Chondrocyte (in vitro differentiated cells): ENCODE data around the gene FBXO46. TPM values are rescaled to one million over a fixed set of nuclear protein-coding genes. Genes with fewer than 3 reads are reported as not detected.

Experiments
- DNase-seq: peaks from one replicate; pipeline ENCODE4 v3.0.0; 2021; ENCODE audit warnings: mixed read lengths, low spot score
- H3K27ac Mint-ChIP-seq: one replicate; pipeline ENCODE4 v1.8.0; 2021; ENCODE audit warnings: mild to moderate bottlenecking, moderate library complexity, mixed read lengths; ENCODE audit not compliant: unreplicated experiment
- H3K27me3 Mint-ChIP-seq: 2 replicates; pipeline ENCODE4 v1.8.0; 2021; ENCODE audit warnings: low read depth, mixed read lengths
- H3K36me3 Mint-ChIP-seq: 2 replicates; pipeline ENCODE4 v1.8.0; 2021; ENCODE audit warnings: low read depth, mixed read lengths
- H3K4me1 Mint-ChIP-seq: 2 replicates; pipeline ENCODE4 v1.8.0; 2021; ENCODE audit warnings: low read depth, mild to moderate bottlenecking, mixed read lengths
- H3K4me3 Mint-ChIP-seq: one replicate; pipeline ENCODE4 v1.8.0; 2021; ENCODE audit warnings: mild to moderate bottlenecking, moderate library complexity, mixed read lengths; ENCODE audit not compliant: unreplicated experiment
- H3K9me3 Mint-ChIP-seq: 2 replicates; pipeline ENCODE4 v1.8.0; 2021; ENCODE audit warnings: low read depth, mixed read lengths
- CTCF ChIP-seq: fragments of 200-600 bp; sonication (generic); IDR thresholded peaks from 2 replicates; pipeline ENCODE4 v1.5.0; 2021; ENCODE audit warnings: antibody characterized with exemption, mild to moderate bottlenecking, moderate library complexity
- total RNA-seq: library from RNA; stranded (reverse); gene quantifications from 3 replicates; pipeline ENCODE4 v1.2.1, GENCODE V29; 2021

The FBXO46 gene
- total RNA-seq, 1 donor from 2014 or later = 14.8 TPM

GRCh38 chr19:45764945-45765701, 34.4 kb upstream of the FBXO46 start:
- no peak for DNase-seq
- Mint-ChIP-seq H3K36me3 (no peaks in the 10 kb centered on the region), H3K27ac (peak overlapping the region; percentile 59), H3K9me3 (no peaks in the 10 kb centered on the region), H3K4me1 (peaks cover 21% of the 10 kb centered on the region), H3K4me3 (peak overlapping the region; percentile 51), H3K27me3 (no peaks in the 10 kb centered on the region)
- TF ChIP-seq CTCF = peak; percentile 4

GRCh38 chr19:45764475-45764874, 33.8 kb upstream of the FBXO46 start:
- Mint-ChIP-seq H3K4me3 (peak overlapping the region; percentile 51), H3K27ac (peak overlapping the region; percentile 59), H3K27me3 (no peaks in the 10 kb centered on the region), H3K4me1 (peaks cover 18% of the 10 kb centered on the region), H3K36me3 (no peaks in the 10 kb centered on the region), H3K9me3 (no peaks in the 10 kb centered on the region)
- TF ChIP-seq CTCF = no peak
- DNase-seq = no peak

GRCh38 chr19:45763691-45764294, 33.1 kb upstream of the FBXO46 start:
- no peaks in the 10 kb centered on the region for H3K27me3 Mint-ChIP-seq
- no peak overlapping the region for H3K4me3 Mint-ChIP-seq
- H3K36me3 Mint-ChIP-seq = no peaks in the 10 kb centered on the region
- no peaks in the 10 kb centered on the region for H3K9me3 Mint-ChIP-seq
- no peak for TF ChIP-seq CTCF
- DNase-seq = no peak
- H3K27ac Mint-ChIP-seq = no peak overlapping the region
- H3K4me1 Mint-ChIP-seq = peaks cover 18% of the 10 kb centered on the region

GRCh38 chr19:45762870-45763631, 32.4 kb upstream of the FBXO46 start:
- no peaks in the 10 kb centered on the region for H3K9me3 Mint-ChIP-seq
- no peaks in the 10 kb centered on the region for H3K36me3 Mint-ChIP-seq
- H3K27ac Mint-ChIP-seq = no peak overlapping the region
- TF ChIP-seq CTCF = no peak
- no peak for DNase-seq
- H3K4me1 Mint-ChIP-seq = peaks cover 18% of the 10 kb centered on the region
- no peaks in the 10 kb centered on the region for H3K27me3 Mint-ChIP-seq
- H3K4me3 Mint-ChIP-seq = no peak overlapping the region

GRCh38 chr19:45761714-45762113, 31.0 kb upstream of the FBXO46 start:
- Mint-ChIP-seq H3K27ac (no peak overlapping the region), H3K36me3 (no peaks in the 10 kb centered on the region), H3K4me3 (no peak overlapping the region), H3K4me1 (peaks cover 18% of the 10 kb centered on the region), H3K27me3 (no peaks in the 10 kb centered on the region), H3K9me3 (no peaks in the 10 kb centered on the region)
- DNase-seq = no peak
- no peak for TF ChIP-seq CTCF
